ENCODE measurements around the gene PIGL. TPM values are rescaled to one million over a fixed set of nuclear protein-coding genes. Genes with fewer than 3 reads are reported as not detected.

Gene PIGL
- total and polyA plus RNA-seq, 2 donors (not counting 1 experiment from before 2014, with no cell fraction given): 86.7 to 88.2 TPM

- intact Hi-C loops (cut with micrococcal nuclease): no loop called here
- Mint-ChIP-seq H3K9me3 (ENCODE audit: insufficient read depth) (no peaks in the 10 kb centered on the region), H3K27ac (no peak overlapping the region), H3K4me1 (no peaks in the 10 kb centered on the region), H3K4me3 (no peak overlapping the region), H3K27me3 (no peaks in the 10 kb centered on the region)
- Histone ChIP-seq H3K4me2 (replicated peaks; ENCODE audit: low read depth, low read length, poor library complexity, severe bottlenecking) (no peak overlapping the region), H3K79me2 (ENCODE audit: control insufficient read depth, insufficient read depth, low read length) (no peaks in the 10 kb centered on the region), H2AFZ (ENCODE audit: insufficient read depth, low read depth, low read length, poor library complexity, severe bottlenecking) (no peak overlapping the region), H3K36me3 (replicated peaks in 1 of 2; ENCODE audit: control extremely low read depth in 1 of 2, control insufficient read depth in 1 of 2, extremely low read depth in 1 of 2, insufficient read depth in 2 of 2, low read length in 1 of 2) (peaks cover 0 to 25% of the 10 kb centered on the region in 2 experiments), H3K9ac (ENCODE audit: low read length) (no peak overlapping the region), H4K20me1 (ENCODE audit: control insufficient read depth, insufficient read depth, low read length, poor library complexity, severe bottlenecking) (no peaks in the 10 kb centered on the region), H3K27me3 (replicated peaks in 1 of 4; ENCODE audit: control extremely low read depth in 1 of 4, control insufficient read depth in 3 of 4, insufficient read depth in 4 of 4, low read length in 3 of 4) (no peaks in the 10 kb centered on the region), H3K9me3 (ENCODE audit: control extremely low read depth in 1 of 3, control insufficient read depth in 2 of 3, insufficient read depth in 1 of 3, low read length in 2 of 3) (no peaks in the 10 kb centered on the region), H3K27ac (ENCODE audit: low read length in 2 of 2) (no peak overlapping the region), H3K4me1 (ENCODE audit: control insufficient read depth in 2 of 2, insufficient read depth in 2 of 2, low read length in 2 of 2) (no peaks in the 10 kb centered on the region), H3K4me3 (ENCODE audit: control extremely low read depth in 1 of 5, extremely low read depth in 1 of 5, insufficient read depth in 1 of 5, low read depth in 2 of 5, low read length in 4 of 5) (no peak overlapping the region)
- WGBS (ENCODE audit: insufficient coverage): 97% methylated on average over 4 of the region's 4 CpGs
- ChIA-PET POLR2A (interaction anchor here (0.6 kb wide), 1 partner anchor 261 kb away, joined by 11 read pairs; no protein-coding TSS in a partner anchor), CTCF (interaction anchor here (3.8 kb wide), 1 partner anchor 21 kb away, joined by 11 read pairs; no protein-coding TSS in a partner anchor)
- TF ChIP-seq CTCF (IDR thresholded peaks at IDR 0.05): no peak
- TF ChIP-seq EZH2 (IDR thresholded peaks at IDR 0.05; ENCODE audit: borderline replicate concordance, insufficient read depth, low read depth, low read length, poor library complexity, severe bottlenecking): no peak
- ATAC-seq (ENCODE audit: low read depth): no peak
- no peak for DNase-seq
Observed at GRCh38 chr17:16342979-16343378, 126.0 kb downstream of the PIGL start.

- Histone ChIP-seq H3K27me3 (replicated peaks in 1 of 4; ENCODE audit: control extremely low read depth in 1 of 4, control insufficient read depth in 3 of 4, insufficient read depth in 4 of 4, low read length in 3 of 4) (no peaks in the 10 kb centered on the region), H3K36me3 (replicated peaks in 1 of 2; ENCODE audit: control extremely low read depth in 1 of 2, control insufficient read depth in 1 of 2, extremely low read depth in 1 of 2, insufficient read depth in 2 of 2, low read length in 1 of 2) (peaks cover 0 to 28% of the 10 kb centered on the region in 2 experiments), H3K4me3 (ENCODE audit: control extremely low read depth in 1 of 5, extremely low read depth in 1 of 5, insufficient read depth in 1 of 5, low read depth in 2 of 5, low read length in 4 of 5) (no peak overlapping the region), H4K20me1 (ENCODE audit: control insufficient read depth, insufficient read depth, low read length, poor library complexity, severe bottlenecking) (no peaks in the 10 kb centered on the region), H3K4me2 (replicated peaks; ENCODE audit: low read depth, low read length, poor library complexity, severe bottlenecking) (no peak overlapping the region), H3K4me1 (ENCODE audit: control insufficient read depth in 2 of 2, insufficient read depth in 2 of 2, low read length in 2 of 2) (no peaks in the 10 kb centered on the region), H3K27ac (ENCODE audit: low read length in 2 of 2) (no peak overlapping the region), H2AFZ (ENCODE audit: insufficient read depth, low read depth, low read length, poor library complexity, severe bottlenecking) (no peak overlapping the region), H3K9me3 (ENCODE audit: control extremely low read depth in 1 of 3, control insufficient read depth in 2 of 3, insufficient read depth in 1 of 3, low read length in 2 of 3) (no peaks in the 10 kb centered on the region), H3K79me2 (ENCODE audit: control insufficient read depth, insufficient read depth, low read length) (no peaks in the 10 kb centered on the region), H3K9ac (ENCODE audit: low read length) (no peak overlapping the region)
- 93% methylated on average over 2 of the region's 3 CpGs for WGBS (ENCODE audit: insufficient coverage)
- Mint-ChIP-seq H3K4me3 (no peak overlapping the region), H3K27ac (no peak overlapping the region), H3K27me3 (no peaks in the 10 kb centered on the region), H3K4me1 (no peaks in the 10 kb centered on the region), H3K9me3 (ENCODE audit: insufficient read depth) (no peaks in the 10 kb centered on the region)
- DNase-seq (no peak), ATAC-seq (ENCODE audit: low read depth) (no peak)
- ChIA-PET POLR2A (no interaction called here), CTCF (interaction anchor here (1.2 kb wide), 1 partner anchor 9 kb away, joined by 4 read pairs; the partner anchor contains the start of gene CENPV)
- intact Hi-C loops (cut with micrococcal nuclease): no loop called here
- TF ChIP-seq CTCF (IDR thresholded peaks at IDR 0.05) (no peak), EZH2 (IDR thresholded peaks at IDR 0.05; ENCODE audit: borderline replicate concordance, insufficient read depth, low read depth, low read length, poor library complexity, severe bottlenecking) (no peak)
Observed at GRCh38 chr17:16343569-16343968, 126.6 kb downstream of the PIGL start.

Measured in B cell (primary cell).